Stimulated activated CD8-positive, alpha-beta memory T cell treated with anti-CD3 and anti-CD28 coated beads, Interleukin-15, amount 100 ng/mL, for 4 hours (primary cell): ENCODE data around the gene ADAMTS16.

Source experiments
- DNase-seq, 2 donors: peaks; one replicate each; pipeline ENCODE4 v3.0.0-alpha.2; 2020; ENCODE audit warnings: low read depth in 2 of 2

Gene ADAMTS16

DNA sequence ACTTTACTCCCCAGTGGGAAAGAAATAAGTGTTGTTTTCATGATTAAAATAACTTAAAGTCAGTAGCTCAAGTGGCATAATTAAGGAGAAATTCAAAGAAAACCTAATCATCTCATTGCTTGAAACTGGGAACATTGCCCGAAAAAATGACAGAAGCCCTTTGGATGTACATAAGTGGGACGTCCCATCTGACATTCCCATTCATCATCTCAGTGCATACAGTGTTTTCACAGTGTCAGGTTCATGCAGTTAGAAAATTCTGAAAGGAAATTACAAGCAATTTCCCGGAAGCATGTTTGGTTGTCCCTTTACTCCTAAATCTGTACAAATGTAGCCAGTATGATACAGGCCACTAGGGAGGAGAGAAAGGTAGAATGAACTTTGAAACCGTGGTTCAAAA is 95.6 kb downstream of the ADAMTS16 start:
- no peak for DNase-seq

GRCh38 chr5:5239191-5239590 is 99.1 kb downstream of the ADAMTS16 start:
- DNase-seq, result no peak

- DNase-seq, result no peak
Observed at GRCh38 chr5:5240234-5240633, 100.1 kb downstream of the ADAMTS16 start.

DNA sequence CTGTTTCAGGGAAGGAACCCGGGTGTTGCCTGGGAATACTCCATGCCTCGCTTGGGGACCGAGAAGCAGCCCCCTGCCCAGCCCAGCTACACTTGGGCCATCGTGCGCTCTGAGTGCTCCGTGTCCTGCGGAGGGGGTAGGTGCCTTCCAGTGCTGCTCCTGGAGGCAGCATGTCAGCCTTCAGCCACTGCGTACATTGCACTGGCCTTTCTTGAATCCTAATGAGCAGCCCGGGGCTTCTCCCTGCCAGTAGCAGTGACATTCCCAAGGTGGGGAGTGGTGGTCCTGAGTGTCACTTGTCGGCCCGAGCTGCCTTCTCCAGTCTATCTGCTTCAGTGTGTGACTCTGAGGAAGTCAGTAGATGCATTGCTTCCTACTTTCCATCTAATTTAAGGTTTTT is 101.9 kb downstream of the ADAMTS16 start:
- DNase-seq, result no peak

- no peak for DNase-seq
Observed at GRCh38 chr5:5246736-5247135, 106.6 kb downstream of the ADAMTS16 start.

GRCh38 chr5:5250758-5251157 is 110.6 kb downstream of the ADAMTS16 start:
- no peak for DNase-seq

GRCh38 chr5:5252106-5252505 is 112.0 kb downstream of the ADAMTS16 start:
- no peak for DNase-seq

GRCh38 chr5:5257353-5257752 is 117.2 kb downstream of the ADAMTS16 start:
- DNase-seq, result no peak

DNA sequence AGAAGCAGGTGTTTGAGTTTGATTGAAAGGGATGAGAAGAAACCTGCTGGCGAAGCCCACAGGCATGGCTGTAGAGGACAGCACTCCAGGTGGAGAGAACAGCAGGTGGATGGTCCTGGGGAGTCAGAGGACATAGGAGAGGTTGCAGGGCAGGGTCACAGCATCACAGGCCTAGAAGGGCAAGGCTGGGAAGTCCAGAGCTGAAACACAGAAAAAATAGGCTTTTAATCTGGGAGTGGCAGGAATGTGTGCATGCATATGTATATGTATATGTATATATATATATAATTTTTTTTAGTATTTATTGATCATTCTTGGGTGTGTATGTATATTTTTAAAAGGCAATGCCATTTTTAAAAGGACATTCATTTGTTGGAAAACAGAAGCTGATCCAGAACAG is 118.4 kb downstream of the ADAMTS16 start:
- DNase-seq, result no peak

GRCh38 chr5:5264727-5265126 is 124.6 kb downstream of the ADAMTS16 start:
- DNase-seq, result no peak

GRCh38 chr5:5266297-5266696 is 126.2 kb downstream of the ADAMTS16 start:
- DNase-seq, result no peak

DNA sequence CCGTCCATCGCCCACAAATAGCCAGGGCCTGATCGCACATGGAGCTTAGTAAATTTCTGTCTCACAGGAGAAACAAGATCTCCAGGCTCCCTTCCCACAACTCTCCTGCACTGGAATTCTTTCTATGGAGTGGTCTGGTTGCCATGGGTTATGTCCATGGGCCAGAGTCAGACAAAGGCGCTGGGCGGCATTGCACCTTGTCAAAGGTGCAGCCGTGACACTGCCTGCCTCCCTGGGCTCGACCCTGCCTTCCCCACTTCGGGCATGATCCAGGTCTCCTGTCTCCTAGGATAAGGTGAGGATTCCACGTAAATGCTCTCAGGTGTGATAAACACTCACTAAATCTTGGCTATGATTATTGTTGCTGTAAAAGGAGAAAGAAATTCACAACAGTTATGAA is 130.0 kb downstream of the ADAMTS16 start:
- DNase-seq, result no peak

GRCh38 chr5:5270958-5271785 is 131.0 kb downstream of the ADAMTS16 start:
- no peak for DNase-seq

DNA sequence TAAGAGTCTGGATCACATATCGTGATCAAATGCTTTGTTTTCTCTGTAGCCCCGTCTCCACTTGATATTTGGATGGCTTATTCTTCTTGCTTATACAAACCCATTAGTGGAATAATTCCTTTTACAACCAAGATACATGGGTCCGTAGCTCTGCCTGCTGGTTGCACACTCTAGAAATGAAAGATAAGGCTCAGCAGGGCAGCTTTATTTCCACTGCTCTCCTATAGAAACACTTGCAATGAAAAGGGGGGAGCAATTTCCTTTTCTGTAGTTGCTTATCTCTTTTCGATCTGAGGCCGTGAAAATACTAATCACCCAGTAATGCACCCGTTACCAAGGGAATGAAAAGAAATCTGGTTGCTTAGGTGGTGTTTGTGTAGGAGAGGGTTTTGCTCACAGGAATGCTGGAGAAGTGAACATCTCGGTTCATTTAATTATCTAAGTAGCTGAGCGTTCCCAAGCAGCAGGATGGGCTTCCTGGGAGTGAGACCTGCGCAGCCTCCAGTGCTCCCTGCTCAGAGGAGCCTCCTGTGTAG is 131.7 kb downstream of the ADAMTS16 start:
- DNase-seq, result no peak

DNA sequence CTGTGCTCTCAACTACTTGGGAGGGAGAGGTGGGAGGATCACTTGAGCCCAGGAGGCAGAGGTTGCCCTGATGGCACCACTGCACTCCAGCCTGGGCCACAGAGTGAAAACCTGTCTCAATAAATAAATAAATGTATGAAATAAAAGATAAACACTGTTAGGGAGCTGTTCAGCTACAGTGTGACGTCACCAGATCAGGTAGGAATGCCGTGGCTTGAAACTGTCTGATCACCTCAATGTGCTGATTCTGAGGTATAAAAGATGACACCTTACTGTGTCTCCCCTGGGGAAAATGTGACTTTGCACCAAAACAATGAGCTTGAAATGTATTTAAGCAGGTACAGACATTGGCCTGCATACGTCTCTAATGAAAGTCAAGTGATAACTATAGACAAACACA is 133.3 kb downstream of the ADAMTS16 start:
- no peak for DNase-seq

DNA sequence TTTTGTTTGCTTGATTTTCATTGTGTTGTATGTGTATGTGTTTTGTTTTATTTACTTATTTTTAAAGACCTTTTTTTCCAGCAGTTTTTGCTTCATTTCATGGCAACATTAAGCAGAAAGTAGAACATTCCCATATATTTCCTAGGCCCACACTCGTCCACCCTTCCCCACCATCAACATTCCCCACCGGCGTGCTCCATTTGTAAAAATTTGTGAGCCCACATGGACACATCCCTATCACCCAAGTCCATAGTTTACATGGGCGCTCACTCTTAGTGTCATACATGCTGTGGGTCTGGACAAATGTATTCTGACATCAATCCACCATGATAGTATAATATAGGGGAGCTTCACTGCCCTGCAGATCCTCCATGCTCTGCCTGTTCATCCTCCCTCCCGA is 133.8 kb downstream of the ADAMTS16 start:
- DNase-seq, result no peak

DNA sequence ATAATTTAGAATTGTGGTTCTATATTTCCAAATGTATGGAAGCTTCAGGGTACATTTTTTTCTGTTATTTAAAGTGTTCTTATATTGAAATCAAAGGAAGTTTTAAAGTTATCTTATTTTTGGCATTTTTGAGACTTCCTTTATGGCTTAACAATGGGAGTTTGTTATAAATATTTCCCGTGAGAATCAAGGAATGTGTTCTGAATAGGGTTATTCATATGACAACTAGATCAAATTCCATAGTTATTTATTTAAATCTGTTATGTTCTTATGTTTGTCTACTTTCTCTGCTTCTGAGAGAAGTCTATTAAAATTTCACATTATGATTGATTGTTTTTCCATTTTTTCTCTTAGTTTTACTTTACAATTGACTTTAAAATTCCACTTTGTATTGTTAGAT is 135.1 kb downstream of the ADAMTS16 start:
- no peak for DNase-seq

DNA sequence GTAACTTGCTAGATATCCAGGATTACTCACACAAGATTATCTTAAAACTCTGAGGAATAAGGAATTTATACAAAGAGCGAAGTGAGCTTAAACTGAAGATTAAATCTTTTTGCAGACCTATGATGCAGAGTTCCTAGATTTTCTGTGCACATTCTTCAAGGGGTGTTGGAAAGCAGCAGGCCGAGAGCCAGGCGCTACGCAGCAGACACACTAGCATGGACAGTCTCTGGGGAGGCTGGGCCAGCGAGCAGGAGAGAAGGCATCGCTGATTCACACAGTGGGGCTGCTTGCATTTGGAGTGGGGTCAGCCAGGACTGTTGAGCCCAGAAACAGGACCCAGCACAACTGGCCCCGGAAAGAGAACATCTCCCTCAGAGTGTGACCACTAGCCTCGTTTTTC is 136.3 kb downstream of the ADAMTS16 start:
- DNase-seq, result no peak

DNA sequence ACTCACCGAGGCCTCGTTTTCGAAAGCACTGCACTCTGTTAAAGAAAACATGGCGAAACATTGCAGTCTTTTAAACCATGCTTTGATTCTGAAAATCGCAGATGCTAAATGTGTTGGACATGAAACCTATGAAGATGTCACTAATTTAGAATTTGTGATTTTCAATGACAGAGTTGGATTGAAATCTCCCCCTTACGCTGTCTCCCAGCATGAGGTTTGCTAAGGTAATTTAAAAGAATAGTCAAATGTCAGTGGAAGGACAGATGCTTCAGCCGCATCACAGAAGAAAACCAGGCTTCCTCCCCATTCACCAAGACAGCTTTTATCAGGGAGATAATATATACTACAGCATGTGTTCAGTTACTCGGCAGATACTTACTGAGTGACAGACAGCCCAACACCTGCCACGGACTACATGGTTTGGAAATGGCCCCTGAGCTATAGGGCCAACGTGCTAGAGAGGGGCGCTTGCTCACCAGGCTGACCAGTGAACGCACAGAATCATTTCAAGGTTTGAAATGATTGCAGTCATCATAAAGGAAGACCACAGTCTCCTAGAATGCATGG is 136.9 kb downstream of the ADAMTS16 start:
- no peak for DNase-seq

DNA sequence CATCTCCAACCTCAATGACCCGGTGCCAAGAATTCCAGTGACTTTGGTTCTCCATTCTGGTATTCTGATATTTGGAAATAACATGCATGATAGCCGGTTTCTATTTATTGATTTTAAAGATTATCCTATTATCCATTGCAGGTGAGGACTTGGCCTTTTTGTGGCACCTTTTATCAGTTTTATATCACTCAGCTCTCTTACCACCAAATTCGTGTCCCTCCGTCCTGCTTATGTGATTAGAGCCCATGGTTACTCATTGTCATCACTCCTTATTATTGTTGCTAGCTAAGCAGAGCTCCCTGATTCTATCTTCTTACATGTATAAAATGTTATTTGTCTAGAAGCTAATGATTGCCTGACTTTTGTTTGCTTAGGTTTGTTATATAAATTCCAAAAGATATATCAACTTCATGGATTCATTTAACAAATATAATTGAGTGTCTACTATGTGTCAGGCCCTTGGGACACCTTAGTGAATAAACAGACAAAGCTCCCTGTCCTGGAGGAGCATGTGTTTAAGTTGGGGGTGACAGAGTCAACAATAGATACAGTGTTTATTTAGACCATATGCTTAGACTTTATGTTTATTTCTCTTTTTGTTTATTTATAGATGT is 138.2 kb downstream of the ADAMTS16 start:
- no peak for DNase-seq

- DNase-seq, result no peak
Observed at GRCh38 chr5:5278815-5279381, 138.8 kb downstream of the ADAMTS16 start.

DNA sequence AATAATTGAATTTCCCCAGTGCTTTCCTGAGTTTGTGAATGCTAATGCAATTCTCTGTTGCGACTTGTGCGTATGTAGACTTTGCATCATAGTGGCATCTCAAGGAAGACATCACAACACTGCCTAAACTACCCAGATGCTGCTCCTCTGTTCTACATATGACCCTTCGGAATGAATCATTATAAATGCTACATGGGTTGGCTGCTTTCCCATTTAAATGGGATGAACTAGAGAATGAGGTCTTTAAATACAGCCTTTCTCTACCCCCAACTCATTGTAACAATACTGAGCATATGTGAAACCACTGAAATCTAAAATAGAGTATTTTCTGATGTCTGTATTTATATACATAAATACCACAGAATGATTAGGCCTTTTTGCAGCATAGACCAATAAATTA is 145.8 kb downstream of the ADAMTS16 start:
- DNase-seq, result no peak

DNA sequence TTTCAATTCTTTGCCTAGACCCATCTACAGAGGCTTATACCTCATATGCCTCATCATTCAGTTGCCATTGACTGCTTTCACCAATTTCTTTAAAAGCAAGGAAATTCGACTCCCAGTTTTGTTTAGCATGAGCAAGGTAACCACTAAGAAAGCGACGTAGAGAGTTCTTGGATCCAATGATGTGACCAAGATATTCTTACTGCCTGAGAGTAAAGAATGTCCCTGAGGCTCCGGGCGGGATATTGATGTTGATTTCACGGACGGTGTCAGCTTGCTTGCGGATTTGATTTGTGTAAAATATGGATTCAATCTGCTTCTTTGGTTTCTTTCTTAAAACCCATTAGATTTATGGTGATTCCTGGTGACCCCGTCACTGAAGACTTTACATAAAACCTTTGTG is 147.3 kb downstream of the ADAMTS16 start:
- no peak for DNase-seq
